Measurements from ENCODE around the gene LDLRAD4. TPM values are rescaled to one million over a fixed set of nuclear protein-coding genes. Genes with fewer than 3 reads are reported as not detected.

LDLRAD4 gene
- total and polyA plus RNA-seq, 2 experiments from 2014 or later: 0.73 to 1.9 TPM

GRCh38 chr18:13486686-13487085 lies 268.1 kb downstream of the LDLRAD4 start:
- Mint-ChIP-seq H3K27me3 (ENCODE audit: insufficient read depth, low read depth, poor library complexity) (peaks cover 18% of the 10 kb centered on the region), H3K4me3 (no peak overlapping the region), H3K36me3 (ENCODE audit: low read depth) (no peaks in the 10 kb centered on the region), H3K9me3 (peaks cover 3% of the 10 kb centered on the region; the same call in 1 of the 3 replicates), H3K4me1 (peaks cover 18% of the 10 kb centered on the region), H3K27ac (no peak overlapping the region)
- H3K27me3 ChIP-seq (ENCODE audit: insufficient read depth): no peaks in the 10 kb centered on the region
- H4K20me1 ChIP-seq (replicated peaks; ENCODE audit: insufficient read depth): no peaks in the 10 kb centered on the region
- H3K4me2 ChIP-seq: peak overlapping the region; percentile 28; the same call in 1 of the 2 replicates
- no peak overlapping the region for H3K27ac ChIP-seq (ENCODE audit: low read depth)
- H3K79me2 ChIP-seq (replicated peaks; ENCODE audit: insufficient read depth): no peaks in the 10 kb centered on the region
- H2AFZ ChIP-seq: peak overlapping the region; percentile 61; the same call in 1 of the 2 replicates
- no peaks in the 10 kb centered on the region for H3K9me2 ChIP-seq (ENCODE audit: insufficient read depth)
- TF ChIP-seq EZH2phosphoT487 (IDR thresholded peaks at IDR 0.05; ENCODE audit: unreplicated experiment) (no peak), CREB1 (CRISPR knock-in tag; IDR thresholded peaks at IDR 0.05; ENCODE audit: low read depth) (no peak), JUNB (IDR thresholded peaks at IDR 0.05; ENCODE audit: unreplicated experiment) (no peak), EZH2 (IDR thresholded peaks at IDR 0.05; ENCODE audit: low read depth, unreplicated experiment) (no peak), STAT1 (IDR thresholded peaks at IDR 0.05; ENCODE audit: unreplicated experiment) (no peak), POLR2AphosphoS5 (IDR thresholded peaks at IDR 0.05; ENCODE audit: low read depth) (no peak), ZNF114 (CRISPR knock-in tag; IDR thresholded peaks at IDR 0.05) (no peak), NANOG (IDR thresholded peaks at IDR 0.05; ENCODE audit: borderline replicate concordance) (no peak)
- TF ChIP-seq, protein P1, sequence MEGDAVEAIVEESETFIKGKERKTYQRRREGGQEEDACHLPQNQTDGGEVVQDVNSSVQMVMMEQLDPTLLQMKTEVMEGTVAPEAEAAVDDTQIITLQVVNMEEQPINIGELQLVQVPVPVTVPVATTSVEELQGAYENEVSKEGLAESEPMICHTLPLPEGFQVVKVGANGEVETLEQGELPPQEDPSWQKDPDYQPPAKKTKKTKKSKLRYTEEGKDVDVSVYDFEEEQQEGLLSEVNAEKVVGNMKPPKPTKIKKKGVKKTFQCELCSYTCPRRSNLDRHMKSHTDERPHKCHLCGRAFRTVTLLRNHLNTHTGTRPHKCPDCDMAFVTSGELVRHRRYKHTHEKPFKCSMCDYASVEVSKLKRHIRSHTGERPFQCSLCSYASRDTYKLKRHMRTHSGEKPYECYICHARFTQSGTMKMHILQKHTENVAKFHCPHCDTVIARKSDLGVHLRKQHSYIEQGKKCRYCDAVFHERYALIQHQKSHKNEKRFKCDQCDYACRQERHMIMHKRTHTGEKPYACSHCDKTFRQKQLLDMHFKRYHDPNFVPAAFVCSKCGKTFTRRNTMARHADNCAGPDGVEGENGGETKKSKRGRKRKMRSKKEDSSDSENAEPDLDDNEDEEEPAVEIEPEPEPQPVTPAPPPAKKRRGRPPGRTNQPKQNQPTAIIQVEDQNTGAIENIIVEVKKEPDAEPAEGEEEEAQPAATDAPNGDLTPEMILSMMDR (conservative IDR thresholded peaks at IDR 0.05; ENCODE audit: low read depth in 2 of 2): no peak
- TF ChIP-seq, protein P2, sequence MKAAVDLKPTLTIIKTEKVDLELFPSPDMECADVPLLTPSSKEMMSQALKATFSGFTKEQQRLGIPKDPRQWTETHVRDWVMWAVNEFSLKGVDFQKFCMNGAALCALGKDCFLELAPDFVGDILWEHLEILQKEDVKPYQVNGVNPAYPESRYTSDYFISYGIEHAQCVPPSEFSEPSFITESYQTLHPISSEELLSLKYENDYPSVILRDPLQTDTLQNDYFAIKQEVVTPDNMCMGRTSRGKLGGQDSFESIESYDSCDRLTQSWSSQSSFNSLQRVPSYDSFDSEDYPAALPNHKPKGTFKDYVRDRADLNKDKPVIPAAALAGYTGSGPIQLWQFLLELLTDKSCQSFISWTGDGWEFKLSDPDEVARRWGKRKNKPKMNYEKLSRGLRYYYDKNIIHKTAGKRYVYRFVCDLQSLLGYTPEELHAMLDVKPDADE (IDR thresholded peaks at IDR 0.05): no peak
- TF ChIP-seq, protein P3, sequence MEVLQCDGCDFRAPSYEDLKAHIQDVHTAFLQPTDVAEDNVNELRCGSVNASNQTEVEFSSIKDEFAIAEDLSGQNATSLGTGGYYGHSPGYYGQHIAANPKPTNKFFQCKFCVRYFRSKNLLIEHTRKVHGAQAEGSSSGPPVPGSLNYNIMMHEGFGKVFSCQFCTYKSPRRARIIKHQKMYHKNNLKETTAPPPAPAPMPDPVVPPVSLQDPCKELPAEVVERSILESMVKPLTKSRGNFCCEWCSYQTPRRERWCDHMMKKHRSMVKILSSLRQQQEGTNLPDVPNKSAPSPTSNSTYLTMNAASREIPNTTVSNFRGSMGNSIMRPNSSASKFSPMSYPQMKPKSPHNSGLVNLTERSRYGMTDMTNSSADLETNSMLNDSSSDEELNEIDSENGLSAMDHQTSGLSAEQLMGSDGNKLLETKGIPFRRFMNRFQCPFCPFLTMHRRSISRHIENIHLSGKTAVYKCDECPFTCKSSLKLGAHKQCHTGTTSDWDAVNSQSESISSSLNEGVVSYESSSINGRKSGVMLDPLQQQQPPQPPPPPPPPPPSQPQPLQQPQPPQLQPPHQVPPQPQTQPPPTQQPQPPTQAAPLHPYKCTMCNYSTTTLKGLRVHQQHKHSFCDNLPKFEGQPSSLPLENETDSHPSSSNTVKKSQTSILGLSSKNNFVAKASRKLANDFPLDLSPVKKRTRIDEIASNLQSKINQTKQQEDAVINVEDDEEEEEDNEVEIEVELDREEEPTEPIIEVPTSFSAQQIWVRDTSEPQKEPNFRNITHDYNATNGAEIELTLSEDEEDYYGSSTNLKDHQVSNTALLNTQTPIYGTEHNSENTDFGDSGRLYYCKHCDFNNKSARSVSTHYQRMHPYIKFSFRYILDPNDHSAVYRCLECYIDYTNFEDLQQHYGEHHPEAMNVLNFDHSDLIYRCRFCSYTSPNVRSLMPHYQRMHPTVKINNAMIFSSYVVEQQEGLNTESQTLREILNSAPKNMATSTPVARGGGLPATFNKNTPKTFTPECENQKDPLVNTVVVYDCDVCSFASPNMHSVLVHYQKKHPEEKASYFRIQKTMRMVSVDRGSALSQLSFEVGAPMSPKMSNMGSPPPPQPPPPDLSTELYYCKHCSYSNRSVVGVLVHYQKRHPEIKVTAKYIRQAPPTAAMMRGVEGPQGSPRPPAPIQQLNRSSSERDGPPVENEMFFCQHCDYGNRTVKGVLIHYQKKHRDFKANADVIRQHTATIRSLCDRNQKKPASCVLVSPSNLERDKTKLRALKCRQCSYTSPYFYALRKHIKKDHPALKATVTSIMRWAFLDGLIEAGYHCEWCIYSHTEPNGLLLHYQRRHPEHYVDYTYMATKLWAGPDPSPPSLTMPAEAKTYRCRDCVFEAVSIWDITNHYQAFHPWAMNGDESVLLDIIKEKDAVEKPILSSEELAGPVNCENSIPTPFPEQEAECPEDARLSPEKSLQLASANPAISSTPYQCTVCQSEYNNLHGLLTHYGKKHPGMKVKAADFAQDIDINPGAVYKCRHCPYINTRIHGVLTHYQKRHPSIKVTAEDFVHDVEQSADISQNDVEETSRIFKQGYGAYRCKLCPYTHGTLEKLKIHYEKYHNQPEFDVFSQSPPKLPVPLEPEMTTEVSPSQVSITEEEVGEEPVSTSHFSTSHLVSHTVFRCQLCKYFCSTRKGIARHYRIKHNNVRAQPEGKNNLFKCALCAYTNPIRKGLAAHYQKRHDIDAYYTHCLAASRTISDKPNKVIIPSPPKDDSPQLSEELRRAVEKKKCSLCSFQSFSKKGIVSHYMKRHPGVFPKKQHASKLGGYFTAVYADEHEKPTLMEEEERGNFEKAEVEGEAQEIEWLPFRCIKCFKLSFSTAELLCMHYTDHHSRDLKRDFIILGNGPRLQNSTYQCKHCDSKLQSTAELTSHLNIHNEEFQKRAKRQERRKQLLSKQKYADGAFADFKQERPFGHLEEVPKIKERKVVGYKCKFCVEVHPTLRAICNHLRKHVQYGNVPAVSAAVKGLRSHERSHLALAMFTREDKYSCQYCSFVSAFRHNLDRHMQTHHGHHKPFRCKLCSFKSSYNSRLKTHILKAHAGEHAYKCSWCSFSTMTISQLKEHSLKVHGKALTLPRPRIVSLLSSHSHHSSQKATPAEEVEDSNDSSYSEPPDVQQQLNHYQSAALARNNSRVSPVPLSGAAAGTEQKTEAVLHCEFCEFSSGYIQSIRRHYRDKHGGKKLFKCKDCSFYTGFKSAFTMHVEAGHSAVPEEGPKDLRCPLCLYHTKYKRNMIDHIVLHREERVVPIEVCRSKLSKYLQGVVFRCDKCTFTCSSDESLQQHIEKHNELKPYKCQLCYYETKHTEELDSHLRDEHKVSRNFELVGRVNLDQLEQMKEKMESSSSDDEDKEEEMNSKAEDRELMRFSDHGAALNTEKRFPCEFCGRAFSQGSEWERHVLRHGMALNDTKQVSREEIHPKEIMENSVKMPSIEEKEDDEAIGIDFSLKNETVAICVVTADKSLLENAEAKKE (CRISPR knock-in tag; IDR thresholded peaks at IDR 0.05): no peak
- TF ChIP-seq, protein P4, sequence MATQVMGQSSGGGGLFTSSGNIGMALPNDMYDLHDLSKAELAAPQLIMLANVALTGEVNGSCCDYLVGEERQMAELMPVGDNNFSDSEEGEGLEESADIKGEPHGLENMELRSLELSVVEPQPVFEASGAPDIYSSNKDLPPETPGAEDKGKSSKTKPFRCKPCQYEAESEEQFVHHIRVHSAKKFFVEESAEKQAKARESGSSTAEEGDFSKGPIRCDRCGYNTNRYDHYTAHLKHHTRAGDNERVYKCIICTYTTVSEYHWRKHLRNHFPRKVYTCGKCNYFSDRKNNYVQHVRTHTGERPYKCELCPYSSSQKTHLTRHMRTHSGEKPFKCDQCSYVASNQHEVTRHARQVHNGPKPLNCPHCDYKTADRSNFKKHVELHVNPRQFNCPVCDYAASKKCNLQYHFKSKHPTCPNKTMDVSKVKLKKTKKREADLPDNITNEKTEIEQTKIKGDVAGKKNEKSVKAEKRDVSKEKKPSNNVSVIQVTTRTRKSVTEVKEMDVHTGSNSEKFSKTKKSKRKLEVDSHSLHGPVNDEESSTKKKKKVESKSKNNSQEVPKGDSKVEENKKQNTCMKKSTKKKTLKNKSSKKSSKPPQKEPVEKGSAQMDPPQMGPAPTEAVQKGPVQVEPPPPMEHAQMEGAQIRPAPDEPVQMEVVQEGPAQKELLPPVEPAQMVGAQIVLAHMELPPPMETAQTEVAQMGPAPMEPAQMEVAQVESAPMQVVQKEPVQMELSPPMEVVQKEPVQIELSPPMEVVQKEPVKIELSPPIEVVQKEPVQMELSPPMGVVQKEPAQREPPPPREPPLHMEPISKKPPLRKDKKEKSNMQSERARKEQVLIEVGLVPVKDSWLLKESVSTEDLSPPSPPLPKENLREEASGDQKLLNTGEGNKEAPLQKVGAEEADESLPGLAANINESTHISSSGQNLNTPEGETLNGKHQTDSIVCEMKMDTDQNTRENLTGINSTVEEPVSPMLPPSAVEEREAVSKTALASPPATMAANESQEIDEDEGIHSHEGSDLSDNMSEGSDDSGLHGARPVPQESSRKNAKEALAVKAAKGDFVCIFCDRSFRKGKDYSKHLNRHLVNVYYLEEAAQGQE (IDR thresholded peaks at IDR 0.05; ENCODE audit: unreplicated experiment): no peak
- H3K4me1 ChIP-seq (ENCODE audit: insufficient read depth): peaks cover 17% of the 10 kb centered on the region
- H3K36me3 ChIP-seq (ENCODE audit: insufficient read depth): no peaks in the 10 kb centered on the region
- no peak overlapping the region for H3K4me3 ChIP-seq
- ATAC-seq (peak; percentile 49; the same call in 2 of the 3 replicates), DNase-seq (ENCODE audit: low spot score) (peak; percentile 21)
- no peaks in the 10 kb centered on the region for H3F3A ChIP-seq (replicated peaks; ENCODE audit: low read depth)

All from GM23338 (cell line).